ENCODE data around the gene RALGAPB. TPM values are rescaled to one million over a fixed set of nuclear protein-coding genes. Genes with fewer than 3 reads are reported as not detected.

Gene RALGAPB
- total and polyA plus RNA-seq, 4 donors, result 9.0 to 58.5 (median 21.3) TPM

GRCh38 chr20:38528167-38528566 lies 55.5 kb downstream of the RALGAPB start:
- WGBS, 2 donors, result 97 to 98% methylated on average over 3 of the region's 3 CpGs
- peaks cover 18 to 39% (median 22%) of the 10 kb centered on the region in 4 donors for H3K36me3 ChIP-seq (ENCODE audit: control insufficient read depth in 4 of 4, insufficient read depth in 4 of 4, low read length in 4 of 4)
- ATAC-seq (ENCODE audit: insufficient read depth, low FRiP score), result no peak

GRCh38 chr20:38531021-38531420 lies 58.4 kb downstream of the RALGAPB start:
- peaks cover 17 to 39% (median 32%) of the 10 kb centered on the region in 4 donors for H3K36me3 ChIP-seq (ENCODE audit: control insufficient read depth in 4 of 4, insufficient read depth in 4 of 4, low read length in 4 of 4)
- no peak overlapping the region for H3K27ac ChIP-seq (ENCODE audit: low read depth in 1 of 2, low read length in 1 of 2)
- H3K9ac ChIP-seq (ENCODE audit: insufficient read depth in 1 of 2, low read length in 2 of 2), result no peak overlapping the region
- no peaks in the 10 kb centered on the region for H3K9me3 ChIP-seq (ENCODE audit: control insufficient read depth in 4 of 4, insufficient read depth in 3 of 4, low read length in 3 of 4)
- no peaks in the 10 kb centered on the region for H3K4me1 ChIP-seq (ENCODE audit: control insufficient read depth in 5 of 5, insufficient read depth in 5 of 5, low read length in 5 of 5)
- WGBS, 2 donors, result 94 to 100% methylated on average over 1 of the region's 1 CpG
- TF ChIP-seq CTCF (IDR thresholded peaks at IDR 0.05; ENCODE audit: control extremely low read depth, extremely low read depth), result no peak
- ATAC-seq (ENCODE audit: insufficient read depth, low FRiP score) (no peak), DNase-seq (no peak)
- no peaks in the 10 kb centered on the region for H3K27me3 ChIP-seq (ENCODE audit: control insufficient read depth in 3 of 3, insufficient read depth in 3 of 3, low read length in 2 of 3)
- H3K4me3 ChIP-seq, result no peak overlapping the region

More at GRCh38 chr20:38528167-38528566, 55.5 kb downstream of the RALGAPB start:
- Histone ChIP-seq H3K27ac (ENCODE audit: low read depth in 1 of 2, low read length in 1 of 2) (no peak overlapping the region), H3K4me1 (ENCODE audit: control insufficient read depth in 5 of 5, insufficient read depth in 5 of 5, low read length in 5 of 5) (no peaks in the 10 kb centered on the region), H3K4me3 (no peak overlapping the region), H3K27me3 (ENCODE audit: control insufficient read depth in 3 of 3, insufficient read depth in 3 of 3, low read length in 2 of 3) (no peaks in the 10 kb centered on the region), H3K9ac (ENCODE audit: insufficient read depth in 1 of 2, low read length in 2 of 2) (no peak overlapping the region), H3K9me3 (ENCODE audit: control insufficient read depth in 4 of 4, insufficient read depth in 3 of 4, low read length in 3 of 4) (no peaks in the 10 kb centered on the region)
- TF ChIP-seq CTCF (IDR thresholded peaks at IDR 0.05; ENCODE audit: control extremely low read depth, extremely low read depth), result no peak
- DNase-seq, result no peak

- no peak for ATAC-seq (ENCODE audit: insufficient read depth, low FRiP score)
- 94 to 96% methylated on average over 11 of the region's 11 CpGs for WGBS, 2 donors
Observed at GRCh38 chr20:38534756-38535155, 62.1 kb downstream of the RALGAPB start.

More at GRCh38 chr20:38534756-38535155, 62.1 kb downstream of the RALGAPB start:
- no peaks in the 10 kb centered on the region for H3K27me3 ChIP-seq (ENCODE audit: control insufficient read depth in 3 of 3, insufficient read depth in 3 of 3, low read length in 2 of 3)
- H3K9ac ChIP-seq (ENCODE audit: insufficient read depth in 1 of 2, low read length in 2 of 2), result no peak overlapping the region
- H3K27ac ChIP-seq (ENCODE audit: low read depth in 1 of 2, low read length in 1 of 2), result no peak overlapping the region
- H3K4me3 ChIP-seq, result no peak overlapping the region
- H3K36me3 ChIP-seq (ENCODE audit: control insufficient read depth in 4 of 4, insufficient read depth in 4 of 4, low read length in 4 of 4), result peaks cover 22 to 54% (median 41%) of the 10 kb centered on the region in 4 donors
- H3K4me1 ChIP-seq (ENCODE audit: control insufficient read depth in 5 of 5, insufficient read depth in 5 of 5, low read length in 5 of 5), result no peaks in the 10 kb centered on the region
- TF ChIP-seq CTCF (IDR thresholded peaks at IDR 0.05; ENCODE audit: control extremely low read depth, extremely low read depth), result no peak
- no peaks in the 10 kb centered on the region for H3K9me3 ChIP-seq (ENCODE audit: control insufficient read depth in 4 of 4, insufficient read depth in 3 of 4, low read length in 3 of 4)
- no peak for DNase-seq

Measured in lung (tissue), 12 donors.